Measurements from ENCODE around the gene FKBP14.

DNA sequence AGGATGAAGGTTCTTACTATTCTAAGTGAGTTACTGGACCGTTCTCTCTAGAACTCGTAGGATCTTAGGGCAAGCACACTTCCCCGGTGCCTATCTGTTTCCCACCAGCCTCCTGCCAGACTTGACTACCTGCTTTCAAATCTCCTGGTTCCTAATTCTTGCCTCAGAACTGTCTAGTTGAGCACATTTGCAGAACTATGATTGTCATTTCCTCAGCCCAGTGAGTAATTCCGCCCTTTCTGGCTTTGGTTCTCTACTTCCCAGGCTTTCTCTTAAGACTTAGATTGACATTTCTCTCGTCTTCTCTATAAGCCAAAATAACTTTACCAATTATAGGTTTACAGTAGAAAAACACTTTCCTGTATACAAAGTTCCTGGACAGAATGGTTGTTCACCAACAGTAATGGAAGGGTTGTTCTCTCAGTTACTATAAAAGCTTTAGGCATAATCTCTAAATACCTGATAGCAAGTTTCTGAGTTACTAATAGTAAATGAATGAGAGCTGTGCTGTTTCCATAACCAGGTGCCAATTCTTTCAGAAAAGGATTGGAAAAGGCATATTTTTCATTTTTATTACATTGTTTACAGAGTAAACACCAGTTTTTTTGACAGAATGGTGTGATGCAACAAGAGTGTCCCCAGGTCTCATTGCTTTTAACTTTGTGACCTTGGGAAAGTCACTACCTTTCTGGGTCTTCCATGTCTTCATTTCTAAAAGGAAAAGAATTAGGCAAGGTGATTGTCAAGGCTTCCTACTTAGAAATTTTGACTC lies 42.8 kb upstream of the FKBP14 start:
- TF ChIP-seq, protein P1, sequence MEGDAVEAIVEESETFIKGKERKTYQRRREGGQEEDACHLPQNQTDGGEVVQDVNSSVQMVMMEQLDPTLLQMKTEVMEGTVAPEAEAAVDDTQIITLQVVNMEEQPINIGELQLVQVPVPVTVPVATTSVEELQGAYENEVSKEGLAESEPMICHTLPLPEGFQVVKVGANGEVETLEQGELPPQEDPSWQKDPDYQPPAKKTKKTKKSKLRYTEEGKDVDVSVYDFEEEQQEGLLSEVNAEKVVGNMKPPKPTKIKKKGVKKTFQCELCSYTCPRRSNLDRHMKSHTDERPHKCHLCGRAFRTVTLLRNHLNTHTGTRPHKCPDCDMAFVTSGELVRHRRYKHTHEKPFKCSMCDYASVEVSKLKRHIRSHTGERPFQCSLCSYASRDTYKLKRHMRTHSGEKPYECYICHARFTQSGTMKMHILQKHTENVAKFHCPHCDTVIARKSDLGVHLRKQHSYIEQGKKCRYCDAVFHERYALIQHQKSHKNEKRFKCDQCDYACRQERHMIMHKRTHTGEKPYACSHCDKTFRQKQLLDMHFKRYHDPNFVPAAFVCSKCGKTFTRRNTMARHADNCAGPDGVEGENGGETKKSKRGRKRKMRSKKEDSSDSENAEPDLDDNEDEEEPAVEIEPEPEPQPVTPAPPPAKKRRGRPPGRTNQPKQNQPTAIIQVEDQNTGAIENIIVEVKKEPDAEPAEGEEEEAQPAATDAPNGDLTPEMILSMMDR (IDR thresholded peaks at IDR 0.05; ENCODE audit: insufficient read depth, low read depth, low read length), result no peak
- no peak for TF ChIP-seq EZH2 (IDR thresholded peaks at IDR 0.05; ENCODE audit: insufficient read depth, low read length)

Data from astrocyte (in vitro differentiated cells and primary cell).